ENCODE measurements around the gene SPINK7. TPM values are rescaled to one million over a fixed set of nuclear protein-coding genes. Genes with fewer than 3 reads are reported as not detected.
"Not testable (repeated sequence)": the region's sequence is repeated elsewhere in the genome, so short reads cannot be mapped to it uniquely, and the experiment has no call there.

SPINK7 gene
- total RNA-seq (2014; rRNA removed; shearing (Covaris generic); ENCODE audit: low replicate concordance): not detected in 2 replicates

GRCh38 chr5:148312153-148312552 lies at the start of gene SPINK7:
Gene SPINK7, plus strand, starts transcription at chr5:148312423. Its CDS starts 61 bp downstream, at chr5:148312484.
- Histone ChIP-seq H3K9me3 (ENCODE audit: low read length) (no peaks in the 10 kb centered on the region), H3K4me3 (ENCODE audit: low read length) (no peak within 1 kb of the TSS), H3K27ac (ENCODE audit: low read length) (no peak within 1 kb of the TSS)

DNA sequence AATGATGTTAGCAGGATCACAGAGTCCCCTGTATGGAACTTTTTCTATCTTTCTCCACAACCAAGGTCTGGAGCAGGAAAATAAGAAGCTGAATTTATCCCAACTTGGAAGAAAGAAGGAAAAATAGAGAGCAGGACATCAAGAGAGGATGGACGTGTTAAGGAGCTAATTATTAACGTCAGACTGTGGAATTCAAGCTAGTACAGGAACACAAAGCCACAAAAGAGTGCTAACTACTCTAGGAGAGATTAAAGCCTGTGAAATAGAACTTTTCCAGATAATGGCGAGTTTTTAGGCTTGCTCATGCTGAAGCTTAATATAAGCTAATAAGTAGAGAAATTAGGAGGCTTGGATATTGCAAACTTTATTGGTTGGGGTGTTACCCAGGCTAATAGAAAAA lies 44.3 kb upstream of the SPINK7 start:
- H3K4me1 ChIP-seq (ENCODE audit: low read length): no peaks in the 10 kb centered on the region
- H3K4me2 ChIP-seq (ENCODE audit: low read depth, low read length, poor library complexity, severe bottlenecking): no peak overlapping the region
- H4K20me1 ChIP-seq (ENCODE audit: insufficient read depth, low read depth, low read length): no peaks in the 10 kb centered on the region
- H3K9me3 ChIP-seq (ENCODE audit: low read length): no peaks in the 10 kb centered on the region
- no peaks in the 10 kb centered on the region for H3K27me3 ChIP-seq (ENCODE audit: low read length)
- no peak overlapping the region for H3K27ac ChIP-seq (ENCODE audit: low read length)
- no peaks in the 10 kb centered on the region for H3K36me3 ChIP-seq (ENCODE audit: insufficient read depth, low read length)
- H2AFZ ChIP-seq (ENCODE audit: low read length): no peak overlapping the region
- no peak overlapping the region for H3K4me3 ChIP-seq (ENCODE audit: low read length)
- H3K9ac ChIP-seq (ENCODE audit: low read length): no peak overlapping the region
- H3K79me2 ChIP-seq (ENCODE audit: low read length): no peaks in the 10 kb centered on the region
- no peak for DNase-seq
- H3K9me2 ChIP-seq (replicated peaks; ENCODE audit: insufficient read depth, low read length): no peaks in the 10 kb centered on the region

More at GRCh38 chr5:148312153-148312552, at the start of gene SPINK7:
- no peak within 1 kb of the TSS for H3K4me2 ChIP-seq (ENCODE audit: low read depth, low read length, poor library complexity, severe bottlenecking)
- H3K79me2 ChIP-seq (ENCODE audit: low read length): no peaks in the 10 kb centered on the region
- no peaks in the 10 kb centered on the region for H3K36me3 ChIP-seq (ENCODE audit: insufficient read depth, low read length)
- H2AFZ ChIP-seq (ENCODE audit: low read length): no peak within 1 kb of the TSS
- no peaks in the 10 kb centered on the region for H4K20me1 ChIP-seq (ENCODE audit: insufficient read depth, low read depth, low read length)
- no peaks in the 10 kb centered on the region for H3K9me2 ChIP-seq (replicated peaks; ENCODE audit: insufficient read depth, low read length)
- H3K4me1 ChIP-seq (ENCODE audit: low read length): no peaks in the 10 kb centered on the region
- no peaks in the 10 kb centered on the region for H3K27me3 ChIP-seq (ENCODE audit: low read length)
- no peak for DNase-seq
- no peak within 1 kb of the TSS for H3K9ac ChIP-seq (ENCODE audit: low read length)

- no peaks in the 10 kb centered on the region for H3K4me1 ChIP-seq (ENCODE audit: low read length)
- H3K9ac ChIP-seq (ENCODE audit: low read length): no peak within 1 kb of the TSS
- H3K9me2 ChIP-seq (replicated peaks; ENCODE audit: insufficient read depth, low read length): no peaks in the 10 kb centered on the region
- H3K9me3 ChIP-seq (ENCODE audit: low read length): no peaks in the 10 kb centered on the region
- no peak within 1 kb of the TSS for H2AFZ ChIP-seq (ENCODE audit: low read length)
- no peak within 1 kb of the TSS for H3K4me2 ChIP-seq (ENCODE audit: low read depth, low read length, poor library complexity, severe bottlenecking)
- no peak for DNase-seq
- H3K27ac ChIP-seq (ENCODE audit: low read length): no peak within 1 kb of the TSS
- H4K20me1 ChIP-seq (ENCODE audit: insufficient read depth, low read depth, low read length): no peaks in the 10 kb centered on the region
- H3K36me3 ChIP-seq (ENCODE audit: insufficient read depth, low read length): no peaks in the 10 kb centered on the region
- H3K79me2 ChIP-seq (ENCODE audit: low read length): no peaks in the 10 kb centered on the region
- no peak within 1 kb of the TSS for H3K4me3 ChIP-seq (ENCODE audit: low read length)
- no peaks in the 10 kb centered on the region for H3K27me3 ChIP-seq (ENCODE audit: low read length)
These were observed 43.7 kb upstream of the SPINK7 start, which contains the start of gene SPINK13 for GRCh38 chr5:148268566-148268965. Gene SPINK13, plus strand, starts transcription at chr5:148268794. Its CDS starts 1,279 bp downstream, at chr5:148270073.

- H3K27ac ChIP-seq (ENCODE audit: low read length); H3K9me3 ChIP-seq (ENCODE audit: low read length); H3K27me3 ChIP-seq (ENCODE audit: low read length); H3K4me3 ChIP-seq (ENCODE audit: low read length); H3K79me2 ChIP-seq (ENCODE audit: low read length); H3K9me2 ChIP-seq (replicated peaks; ENCODE audit: insufficient read depth, low read length); H4K20me1 ChIP-seq (ENCODE audit: insufficient read depth, low read depth, low read length); H3K9ac ChIP-seq (ENCODE audit: low read length); H3K4me2 ChIP-seq (ENCODE audit: low read depth, low read length, poor library complexity, severe bottlenecking); H2AFZ ChIP-seq (ENCODE audit: low read length); H3K36me3 ChIP-seq (ENCODE audit: insufficient read depth, low read length); H3K4me1 ChIP-seq (ENCODE audit: low read length); DNase-seq: not testable (repeated sequence)
These were observed 37.1 kb upstream of the SPINK7 start for GRCh38 chr5:148275129-148275528.

DNA sequence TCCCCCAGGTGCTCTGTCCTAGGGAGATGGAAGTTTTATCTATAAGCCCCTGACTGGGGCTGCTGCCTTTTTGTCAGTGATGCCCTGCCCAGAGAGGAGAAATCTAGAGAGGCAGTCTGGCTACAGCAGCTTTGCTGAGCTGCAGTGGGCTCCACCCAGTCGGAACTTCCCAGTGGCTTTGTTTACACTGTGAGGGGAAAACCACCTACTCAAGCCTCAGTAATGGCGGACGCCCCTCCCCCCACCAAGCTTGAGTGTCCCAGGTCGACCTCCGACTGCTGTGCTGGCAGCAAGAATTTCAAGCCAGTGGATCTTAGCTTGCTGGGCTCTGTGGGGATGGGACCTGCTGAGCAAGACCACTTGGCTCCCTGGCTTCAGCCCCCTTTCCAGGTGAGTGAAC lies 31.3 kb upstream of the SPINK7 start:
- not testable (repeated sequence) for H3K4me1 ChIP-seq (ENCODE audit: low read length); H3K36me3 ChIP-seq (ENCODE audit: insufficient read depth, low read length); H3K4me3 ChIP-seq (ENCODE audit: low read length); DNase-seq; H3K4me2 ChIP-seq (ENCODE audit: low read depth, low read length, poor library complexity, severe bottlenecking); H3K79me2 ChIP-seq (ENCODE audit: low read length); H4K20me1 ChIP-seq (ENCODE audit: insufficient read depth, low read depth, low read length); H3K9me3 ChIP-seq (ENCODE audit: low read length); H3K9me2 ChIP-seq (replicated peaks; ENCODE audit: insufficient read depth, low read length); H3K27ac ChIP-seq (ENCODE audit: low read length); H3K27me3 ChIP-seq (ENCODE audit: low read length); H2AFZ ChIP-seq (ENCODE audit: low read length); H3K9ac ChIP-seq (ENCODE audit: low read length)

GRCh38 chr5:148281336-148281735 lies 30.9 kb upstream of the SPINK7 start:
- H3K27me3 ChIP-seq (ENCODE audit: low read length); H3K9me3 ChIP-seq (ENCODE audit: low read length); H3K36me3 ChIP-seq (ENCODE audit: insufficient read depth, low read length); H4K20me1 ChIP-seq (ENCODE audit: insufficient read depth, low read depth, low read length); H3K79me2 ChIP-seq (ENCODE audit: low read length); H3K4me3 ChIP-seq (ENCODE audit: low read length); H2AFZ ChIP-seq (ENCODE audit: low read length); H3K9me2 ChIP-seq (replicated peaks; ENCODE audit: insufficient read depth, low read length); H3K9ac ChIP-seq (ENCODE audit: low read length); H3K27ac ChIP-seq (ENCODE audit: low read length); H3K4me2 ChIP-seq (ENCODE audit: low read depth, low read length, poor library complexity, severe bottlenecking); H3K4me1 ChIP-seq (ENCODE audit: low read length); DNase-seq: not testable (repeated sequence)

DNA sequence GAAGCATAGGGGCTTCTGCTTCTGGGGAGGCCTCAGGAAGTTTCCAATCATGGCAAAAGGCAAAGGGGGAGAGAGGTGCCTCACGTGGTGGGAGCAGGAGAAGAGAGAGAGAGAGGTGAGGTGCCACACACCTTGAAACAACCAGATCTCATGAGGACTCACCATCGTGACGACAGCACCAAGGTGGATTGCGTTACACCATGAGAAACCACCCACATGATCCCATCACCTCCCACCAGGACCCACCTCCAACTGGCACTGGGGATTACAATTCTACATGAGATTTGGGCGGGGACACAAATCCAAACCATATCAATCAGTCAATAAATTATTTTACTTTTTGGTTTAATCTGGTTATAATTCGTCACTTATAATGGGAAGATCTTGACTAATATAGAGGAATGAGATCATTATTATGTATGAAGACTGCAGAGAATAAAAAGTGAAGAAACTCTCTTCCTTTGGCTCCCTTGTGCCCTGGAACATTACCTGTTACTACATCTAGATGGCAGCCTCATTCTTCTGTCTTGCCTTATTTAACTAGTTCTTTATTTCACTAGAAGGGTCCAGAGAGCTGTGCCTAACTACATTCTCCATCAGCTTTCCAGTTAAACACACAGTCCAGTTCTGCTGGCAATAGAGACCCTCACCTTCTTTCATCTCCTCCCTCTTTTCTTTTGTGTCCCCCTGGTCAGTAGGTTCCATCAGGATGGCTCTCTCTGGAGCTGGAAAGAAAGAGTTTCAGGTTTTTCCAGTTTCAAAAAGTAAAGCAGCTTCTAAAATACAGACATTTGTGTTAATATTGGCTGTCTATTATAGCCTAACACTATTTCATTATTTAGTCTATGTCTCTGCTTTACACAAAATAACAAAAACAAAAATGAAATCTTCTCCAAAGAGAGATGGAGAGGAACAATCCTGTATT lies 21.7 kb upstream of the SPINK7 start:
- H3K9me2 ChIP-seq (replicated peaks; ENCODE audit: insufficient read depth, low read length): no peaks in the 10 kb centered on the region
- H2AFZ ChIP-seq (ENCODE audit: low read length): no peak overlapping the region
- no peaks in the 10 kb centered on the region for H3K4me1 ChIP-seq (ENCODE audit: low read length)
- H3K9me3 ChIP-seq (ENCODE audit: low read length): no peaks in the 10 kb centered on the region
- H3K27ac ChIP-seq (ENCODE audit: low read length): no peak overlapping the region
- no peaks in the 10 kb centered on the region for H3K79me2 ChIP-seq (ENCODE audit: low read length)
- H3K4me2 ChIP-seq (ENCODE audit: low read depth, low read length, poor library complexity, severe bottlenecking): no peak overlapping the region
- no peak overlapping the region for H3K4me3 ChIP-seq (ENCODE audit: low read length)
- DNase-seq: peak; percentile 63
- H4K20me1 ChIP-seq (ENCODE audit: insufficient read depth, low read depth, low read length): no peaks in the 10 kb centered on the region
- H3K9ac ChIP-seq (ENCODE audit: low read length): no peak overlapping the region
- no peaks in the 10 kb centered on the region for H3K36me3 ChIP-seq (ENCODE audit: insufficient read depth, low read length)
- no peaks in the 10 kb centered on the region for H3K27me3 ChIP-seq (ENCODE audit: low read length)

DNA sequence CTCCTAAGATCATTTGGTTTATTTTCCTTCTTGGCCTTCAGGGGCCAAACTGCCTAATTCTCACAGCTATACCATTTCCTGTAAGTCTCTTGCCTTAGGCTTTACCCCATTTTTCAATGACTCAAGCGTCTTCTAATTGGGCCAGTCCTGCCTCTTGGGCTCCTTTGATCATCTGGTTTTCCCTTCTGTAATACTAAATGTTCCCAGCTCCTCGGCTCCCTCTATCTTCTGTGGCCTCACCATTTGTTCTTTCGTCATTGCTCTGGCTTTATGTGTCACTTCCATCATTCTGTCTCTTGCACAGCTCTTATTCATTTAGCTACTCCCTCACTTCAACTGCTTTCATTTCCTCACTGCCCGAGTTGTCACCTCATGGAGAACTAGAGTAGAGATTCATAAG lies 14.5 kb upstream of the SPINK7 start:
- Histone ChIP-seq H4K20me1 (ENCODE audit: insufficient read depth, low read depth, low read length) (no peaks in the 10 kb centered on the region), H3K79me2 (ENCODE audit: low read length) (no peaks in the 10 kb centered on the region), H3K36me3 (ENCODE audit: insufficient read depth, low read length) (no peaks in the 10 kb centered on the region), H3K27me3 (ENCODE audit: low read length) (no peaks in the 10 kb centered on the region; the same call in 1 of the 2 replicates), H3K4me2 (ENCODE audit: low read depth, low read length, poor library complexity, severe bottlenecking) (no peak overlapping the region), H3K4me3 (ENCODE audit: low read length) (no peak overlapping the region), H2AFZ (ENCODE audit: low read length) (no peak overlapping the region), H3K9me3 (ENCODE audit: low read length) (no peaks in the 10 kb centered on the region), H3K9ac (ENCODE audit: low read length) (no peak overlapping the region), H3K27ac (ENCODE audit: low read length) (no peak overlapping the region), H3K4me1 (ENCODE audit: low read length) (no peaks in the 10 kb centered on the region), H3K9me2 (replicated peaks; ENCODE audit: insufficient read depth, low read length) (no peaks in the 10 kb centered on the region)
- no peak for DNase-seq

Measured in Karpas-422 (cell line).